Nephron (organoid): ENCODE results near the gene SYTL1.

Experiments
- H3K27ac Mint-ChIP-seq, 3 experiments: 2 replicates each; pipeline ENCODE4 v1.8.0; 2020; ENCODE audit warnings: mixed read lengths in 3 of 3, mild to moderate bottlenecking in 2 of 3, moderate library complexity in 1 of 3
- H3K27me3 Mint-ChIP-seq: 2 replicates; pipeline ENCODE4 v1.8.0; 2021; ENCODE audit warnings: low read depth, mild to moderate bottlenecking, moderate library complexity, mixed read lengths
- H3K36me3 Mint-ChIP-seq: 2 replicates; pipeline ENCODE4 v1.8.0; 2020; ENCODE audit warnings: low read depth, mixed read lengths
- H3K4me1 Mint-ChIP-seq: 2 replicates; pipeline ENCODE4 v1.8.0; 2020; ENCODE audit warnings: mixed read lengths
- H3K4me3 Mint-ChIP-seq, 3 experiments: 2 replicates each; pipeline ENCODE4 v1.8.0; 2020; ENCODE audit warnings: mild to moderate bottlenecking in 3 of 3, mixed read lengths in 3 of 3, moderate library complexity in 2 of 3
- H3K9me3 Mint-ChIP-seq: 2 replicates; pipeline ENCODE4 v1.8.0; 2020; ENCODE audit warnings: mixed read lengths
- CTCF ChIP-seq, 3 experiments: fragments of 200-600 bp; sonication (generic); IDR thresholded peaks; one replicate each; pipeline ENCODE4 v1.5.0; 2021; ENCODE audit warnings: antibody characterized with exemption in 3 of 3; ENCODE audit not compliant: unreplicated experiment in 3 of 3

The SYTL1 gene

GRCh38 chr1:27331426-27331825 lies 10.4 kb upstream of the SYTL1 start:
- H3K4me3 Mint-ChIP-seq, result no peak overlapping the region
- no peaks in the 10 kb centered on the region for H3K27me3 Mint-ChIP-seq
- H3K36me3 Mint-ChIP-seq, result peaks cover 51% of the 10 kb centered on the region
- no peak overlapping the region for H3K27ac Mint-ChIP-seq
- no peaks in the 10 kb centered on the region for H3K9me3 Mint-ChIP-seq
- TF ChIP-seq CTCF (IDR thresholded peaks at IDR 0.05; ENCODE audit: unreplicated experiment in 3 of 3), result no peak
- H3K4me1 Mint-ChIP-seq, result peaks cover 12% of the 10 kb centered on the region

- no peak for TF ChIP-seq CTCF (IDR thresholded peaks at IDR 0.05; ENCODE audit: unreplicated experiment in 3 of 3)
- no peak overlapping the region for H3K4me3 Mint-ChIP-seq
- no peak overlapping the region for H3K27ac Mint-ChIP-seq
- peaks cover 7% of the 10 kb centered on the region for H3K4me1 Mint-ChIP-seq
- H3K27me3 Mint-ChIP-seq, result no peaks in the 10 kb centered on the region
- peaks cover 55% of the 10 kb centered on the region for H3K36me3 Mint-ChIP-seq
- H3K9me3 Mint-ChIP-seq, result no peaks in the 10 kb centered on the region
Measured at GRCh38 chr1:27331922-27332321, 9.9 kb upstream of the SYTL1 start.

- peak; percentile 77 to 84 (median 78) for TF ChIP-seq CTCF (IDR thresholded peaks at IDR 0.05; ENCODE audit: unreplicated experiment in 3 of 3)
- H3K36me3 Mint-ChIP-seq, result peaks cover 56% of the 10 kb centered on the region
- H3K27ac Mint-ChIP-seq, result no peak overlapping the region
- peaks cover 5% of the 10 kb centered on the region for H3K4me1 Mint-ChIP-seq
- H3K9me3 Mint-ChIP-seq, result no peaks in the 10 kb centered on the region
- no peak overlapping the region for H3K4me3 Mint-ChIP-seq
- H3K27me3 Mint-ChIP-seq, result no peaks in the 10 kb centered on the region
Measured at GRCh38 chr1:27332536-27333281, 9.1 kb upstream of the SYTL1 start.

GRCh38 chr1:27333717-27334279 lies 8.0 kb upstream of the SYTL1 start:
- no peak overlapping the region for H3K27ac Mint-ChIP-seq
- no peak overlapping the region for H3K4me3 Mint-ChIP-seq
- no peaks in the 10 kb centered on the region for H3K9me3 Mint-ChIP-seq
- H3K27me3 Mint-ChIP-seq, result no peaks in the 10 kb centered on the region
- no peak for TF ChIP-seq CTCF (IDR thresholded peaks at IDR 0.05; ENCODE audit: unreplicated experiment in 3 of 3)
- no peaks in the 10 kb centered on the region for H3K4me1 Mint-ChIP-seq
- H3K36me3 Mint-ChIP-seq, result peaks cover 46% of the 10 kb centered on the region

- Mint-ChIP-seq H3K27ac (no peak overlapping the region), H3K27me3 (no peaks in the 10 kb centered on the region), H3K4me1 (peaks cover 10% of the 10 kb centered on the region), H3K9me3 (no peaks in the 10 kb centered on the region), H3K4me3 (no peak overlapping the region), H3K36me3 (peaks cover 36% of the 10 kb centered on the region)
- TF ChIP-seq CTCF (IDR thresholded peaks at IDR 0.05; ENCODE audit: unreplicated experiment in 3 of 3), result no peak
Measured at GRCh38 chr1:27335506-27336422, 6.1 kb upstream of the SYTL1 start.
